ENCODE data around the gene LBX2.

The LBX2 gene

GRCh38 chr2:74499267-74499939, at the start of gene LBX2:
LBX2 (minus strand) TSS chr2:74499603; CDS start chr2:74499537, 66 bp downstream.
- no peak for DNase-seq (ENCODE audit: low read depth)

- no peak for DNase-seq (ENCODE audit: low read depth)
Observed at GRCh38 chr2:74548285-74548899, 49.0 kb upstream of the LBX2 start.

- no peak for DNase-seq (ENCODE audit: low read depth)
Observed at GRCh38 chr2:74546004-74546403, 46.6 kb upstream of the LBX2 start.

GRCh38 chr2:74544634-74545033, 45.2 kb upstream of the LBX2 start:
- DNase-seq (ENCODE audit: low read depth), result no peak

- DNase-seq (ENCODE audit: low read depth), result no peak
Observed at GRCh38 chr2:74542978-74543377, 43.6 kb upstream of the LBX2 start.

GRCh38 chr2:74540291-74540690, 40.9 kb upstream of the LBX2 start:
- no peak for DNase-seq (ENCODE audit: low read depth)

GRCh38 chr2:74538881-74539339, 39.5 kb upstream of the LBX2 start:
- no peak for DNase-seq (ENCODE audit: low read depth)

GRCh38 chr2:74537140-74537539, 37.7 kb upstream of the LBX2 start:
- DNase-seq (ENCODE audit: low read depth), result no peak

- no peak for DNase-seq (ENCODE audit: low read depth)
Observed at GRCh38 chr2:74536166-74536950, 37.0 kb upstream of the LBX2 start.

- DNase-seq (ENCODE audit: low read depth), result no peak
Observed at GRCh38 chr2:74535440-74535965, 36.1 kb upstream of the LBX2 start.

- DNase-seq (ENCODE audit: low read depth), result no peak
Observed at GRCh38 chr2:74534411-74534810, 35.0 kb upstream of the LBX2 start.

GRCh38 chr2:74533464-74533863, 34.1 kb upstream of the LBX2 start:
- no peak for DNase-seq (ENCODE audit: low read depth)

GRCh38 chr2:74532222-74532621, 32.8 kb upstream of the LBX2 start:
- no peak for DNase-seq (ENCODE audit: low read depth)

- no peak for DNase-seq (ENCODE audit: low read depth)
Observed at GRCh38 chr2:74531666-74532065, 32.3 kb upstream of the LBX2 start.

GRCh38 chr2:74530239-74531187, 31.1 kb upstream of the LBX2 start:
- DNase-seq (ENCODE audit: low read depth), result peak; percentile 75

- DNase-seq (ENCODE audit: low read depth), result peak; percentile 92
Observed at GRCh38 chr2:74529357-74530238, 30.2 kb upstream of the LBX2 start, which contains the start of the genes AUP1 and HTRA2. AUP1 (minus strand) TSS chr2:74529706; CDS start chr2:74529629, 77 bp downstream. HTRA2 (plus strand) TSS chr2:74529933; CDS start chr2:74530007, 74 bp downstream.

GRCh38 chr2:74528600-74529356, 29.4 kb upstream of the LBX2 start:
- DNase-seq (ENCODE audit: low read depth), result no peak

GRCh38 chr2:74527741-74528140, 28.3 kb upstream of the LBX2 start:
- no peak for DNase-seq (ENCODE audit: low read depth)

GRCh38 chr2:74526649-74527230, 27.3 kb upstream of the LBX2 start:
- no peak for DNase-seq (ENCODE audit: low read depth)
